ENCODE data around the gene FADS3. TPM values are rescaled to one million over a fixed set of nuclear protein-coding genes. Genes with fewer than 3 reads are reported as not detected.

Gene FADS3
- total and polyA plus RNA-seq, 9 of the 15 experiments (the other 6 are each of a cell fraction or from before 2014, with no cell fraction given), result 0.97 to 148 (median 92.7) TPM

DNA sequence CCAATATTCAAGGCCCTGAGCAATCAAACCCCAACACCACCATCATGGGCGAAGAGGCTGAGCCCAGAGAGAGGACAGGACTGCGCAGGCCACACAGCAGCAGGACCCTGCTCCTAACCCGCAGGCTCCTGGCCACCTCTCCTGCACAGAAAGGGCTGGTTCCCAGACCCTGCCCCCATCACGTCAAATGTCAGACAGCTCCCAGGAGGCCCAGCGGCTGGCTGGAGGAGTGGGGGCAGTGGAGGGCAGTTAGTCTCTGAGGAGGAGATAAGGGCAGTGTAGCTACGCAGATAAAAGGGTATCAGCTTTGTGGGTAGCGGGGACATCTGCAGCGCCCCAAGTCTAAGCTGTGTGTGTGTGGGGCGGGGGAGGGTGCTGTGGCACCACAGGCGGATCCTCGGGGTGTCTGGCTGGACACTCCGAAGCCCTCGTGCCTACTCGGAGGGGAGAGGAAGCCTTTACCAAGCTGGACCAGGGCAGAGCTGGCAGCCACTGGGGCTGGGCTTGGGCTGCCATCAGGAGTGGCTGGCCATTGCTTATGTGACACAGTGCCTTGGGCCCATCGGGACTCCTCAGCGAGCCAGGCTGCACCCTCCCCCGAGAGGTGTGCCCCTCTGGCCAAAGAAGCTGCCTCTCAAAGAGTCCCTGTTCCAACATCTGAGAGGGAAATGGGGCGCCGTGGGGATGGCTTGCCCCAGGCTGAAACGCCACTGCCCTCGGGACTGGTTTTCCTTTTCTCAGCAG is 21.5 kb downstream of the FADS3 start (continued):
- peak; percentile 56 to 81 for TF ChIP-seq KDM1A (IDR thresholded peaks at IDR 0.05)
- TF ChIP-seq, protein P1, sequence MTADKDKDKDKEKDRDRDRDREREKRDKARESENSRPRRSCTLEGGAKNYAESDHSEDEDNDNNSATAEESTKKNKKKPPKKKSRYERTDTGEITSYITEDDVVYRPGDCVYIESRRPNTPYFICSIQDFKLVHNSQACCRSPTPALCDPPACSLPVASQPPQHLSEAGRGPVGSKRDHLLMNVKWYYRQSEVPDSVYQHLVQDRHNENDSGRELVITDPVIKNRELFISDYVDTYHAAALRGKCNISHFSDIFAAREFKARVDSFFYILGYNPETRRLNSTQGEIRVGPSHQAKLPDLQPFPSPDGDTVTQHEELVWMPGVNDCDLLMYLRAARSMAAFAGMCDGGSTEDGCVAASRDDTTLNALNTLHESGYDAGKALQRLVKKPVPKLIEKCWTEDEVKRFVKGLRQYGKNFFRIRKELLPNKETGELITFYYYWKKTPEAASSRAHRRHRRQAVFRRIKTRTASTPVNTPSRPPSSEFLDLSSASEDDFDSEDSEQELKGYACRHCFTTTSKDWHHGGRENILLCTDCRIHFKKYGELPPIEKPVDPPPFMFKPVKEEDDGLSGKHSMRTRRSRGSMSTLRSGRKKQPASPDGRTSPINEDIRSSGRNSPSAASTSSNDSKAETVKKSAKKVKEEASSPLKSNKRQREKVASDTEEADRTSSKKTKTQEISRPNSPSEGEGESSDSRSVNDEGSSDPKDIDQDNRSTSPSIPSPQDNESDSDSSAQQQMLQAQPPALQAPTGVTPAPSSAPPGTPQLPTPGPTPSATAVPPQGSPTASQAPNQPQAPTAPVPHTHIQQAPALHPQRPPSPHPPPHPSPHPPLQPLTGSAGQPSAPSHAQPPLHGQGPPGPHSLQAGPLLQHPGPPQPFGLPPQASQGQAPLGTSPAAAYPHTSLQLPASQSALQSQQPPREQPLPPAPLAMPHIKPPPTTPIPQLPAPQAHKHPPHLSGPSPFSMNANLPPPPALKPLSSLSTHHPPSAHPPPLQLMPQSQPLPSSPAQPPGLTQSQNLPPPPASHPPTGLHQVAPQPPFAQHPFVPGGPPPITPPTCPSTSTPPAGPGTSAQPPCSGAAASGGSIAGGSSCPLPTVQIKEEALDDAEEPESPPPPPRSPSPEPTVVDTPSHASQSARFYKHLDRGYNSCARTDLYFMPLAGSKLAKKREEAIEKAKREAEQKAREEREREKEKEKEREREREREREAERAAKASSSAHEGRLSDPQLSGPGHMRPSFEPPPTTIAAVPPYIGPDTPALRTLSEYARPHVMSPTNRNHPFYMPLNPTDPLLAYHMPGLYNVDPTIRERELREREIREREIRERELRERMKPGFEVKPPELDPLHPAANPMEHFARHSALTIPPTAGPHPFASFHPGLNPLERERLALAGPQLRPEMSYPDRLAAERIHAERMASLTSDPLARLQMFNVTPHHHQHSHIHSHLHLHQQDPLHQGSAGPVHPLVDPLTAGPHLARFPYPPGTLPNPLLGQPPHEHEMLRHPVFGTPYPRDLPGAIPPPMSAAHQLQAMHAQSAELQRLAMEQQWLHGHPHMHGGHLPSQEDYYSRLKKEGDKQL (CRISPR knock-in tag; IDR thresholded peaks at IDR 0.05; ENCODE audit: borderline replicate concordance), result no peak
- 0 out of 2 replicates have a peak, but pooled peaks have one; percentile 15 for TF ChIP-seq GTF2F1 (IDR thresholded peaks at IDR 0.05; ENCODE audit: low read depth, low read length)
- TF ChIP-seq, protein P2, sequence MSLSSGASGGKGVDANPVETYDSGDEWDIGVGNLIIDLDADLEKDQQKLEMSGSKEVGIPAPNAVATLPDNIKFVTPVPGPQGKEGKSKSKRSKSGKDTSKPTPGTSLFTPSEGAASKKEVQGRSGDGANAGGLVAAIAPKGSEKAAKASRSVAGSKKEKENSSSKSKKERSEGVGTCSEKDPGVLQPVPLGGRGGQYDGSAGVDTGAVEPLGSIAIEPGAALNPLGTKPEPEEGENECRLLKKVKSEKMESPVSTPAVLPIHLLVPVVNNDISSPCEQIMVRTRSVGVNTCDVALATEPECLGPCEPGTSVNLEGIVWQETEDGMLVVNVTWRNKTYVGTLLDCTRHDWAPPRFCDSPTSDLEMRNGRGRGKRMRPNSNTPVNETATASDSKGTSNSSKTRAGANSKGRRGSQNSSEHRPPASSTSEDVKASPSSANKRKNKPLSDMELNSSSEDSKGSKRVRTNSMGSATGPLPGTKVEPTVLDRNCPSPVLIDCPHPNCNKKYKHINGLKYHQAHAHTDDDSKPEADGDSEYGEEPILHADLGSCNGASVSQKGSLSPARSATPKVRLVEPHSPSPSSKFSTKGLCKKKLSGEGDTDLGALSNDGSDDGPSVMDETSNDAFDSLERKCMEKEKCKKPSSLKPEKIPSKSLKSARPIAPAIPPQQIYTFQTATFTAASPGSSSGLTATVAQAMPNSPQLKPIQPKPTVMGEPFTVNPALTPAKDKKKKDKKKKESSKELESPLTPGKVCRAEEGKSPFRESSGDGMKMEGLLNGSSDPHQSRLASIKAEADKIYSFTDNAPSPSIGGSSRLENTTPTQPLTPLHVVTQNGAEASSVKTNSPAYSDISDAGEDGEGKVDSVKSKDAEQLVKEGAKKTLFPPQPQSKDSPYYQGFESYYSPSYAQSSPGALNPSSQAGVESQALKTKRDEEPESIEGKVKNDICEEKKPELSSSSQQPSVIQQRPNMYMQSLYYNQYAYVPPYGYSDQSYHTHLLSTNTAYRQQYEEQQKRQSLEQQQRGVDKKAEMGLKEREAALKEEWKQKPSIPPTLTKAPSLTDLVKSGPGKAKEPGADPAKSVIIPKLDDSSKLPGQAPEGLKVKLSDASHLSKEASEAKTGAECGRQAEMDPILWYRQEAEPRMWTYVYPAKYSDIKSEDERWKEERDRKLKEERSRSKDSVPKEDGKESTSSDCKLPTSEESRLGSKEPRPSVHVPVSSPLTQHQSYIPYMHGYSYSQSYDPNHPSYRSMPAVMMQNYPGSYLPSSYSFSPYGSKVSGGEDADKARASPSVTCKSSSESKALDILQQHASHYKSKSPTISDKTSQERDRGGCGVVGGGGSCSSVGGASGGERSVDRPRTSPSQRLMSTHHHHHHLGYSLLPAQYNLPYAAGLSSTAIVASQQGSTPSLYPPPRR (CRISPR knock-in tag; IDR thresholded peaks at IDR 0.05; ENCODE audit: borderline replicate concordance), result no peak
- TF ChIP-seq CEBPB (tag; IDR thresholded peaks at IDR 0.05), result no peak
- TF ChIP-seq GTF2A2 (tag; IDR thresholded peaks at IDR 0.05), result no peak
- 0 out of 2 replicates have a peak, but pooled peaks have one; percentile 56 for TF ChIP-seq CBX5 (IDR thresholded peaks at IDR 0.05; ENCODE audit: borderline replicate concordance, low read depth)
- peak; percentile 96 for TF ChIP-seq CBFA2T2 (conservative IDR thresholded peaks at IDR 0.05)
- TF ChIP-seq, protein P3, sequence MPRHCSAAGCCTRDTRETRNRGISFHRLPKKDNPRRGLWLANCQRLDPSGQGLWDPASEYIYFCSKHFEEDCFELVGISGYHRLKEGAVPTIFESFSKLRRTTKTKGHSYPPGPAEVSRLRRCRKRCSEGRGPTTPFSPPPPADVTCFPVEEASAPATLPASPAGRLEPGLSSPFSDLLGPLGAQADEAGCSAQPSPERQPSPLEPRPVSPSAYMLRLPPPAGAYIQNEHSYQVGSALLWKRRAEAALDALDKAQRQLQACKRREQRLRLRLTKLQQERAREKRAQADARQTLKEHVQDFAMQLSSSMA (CRISPR knock-in tag; IDR thresholded peaks at IDR 0.05), result no peak
- TF ChIP-seq ZKSCAN8 (CRISPR knock-in tag; IDR thresholded peaks at IDR 0.05), result peak; percentile 79
- TF ChIP-seq C11orf30 (IDR thresholded peaks at IDR 0.05; ENCODE audit: low read depth), result no peak
- TF ChIP-seq, protein P4, sequence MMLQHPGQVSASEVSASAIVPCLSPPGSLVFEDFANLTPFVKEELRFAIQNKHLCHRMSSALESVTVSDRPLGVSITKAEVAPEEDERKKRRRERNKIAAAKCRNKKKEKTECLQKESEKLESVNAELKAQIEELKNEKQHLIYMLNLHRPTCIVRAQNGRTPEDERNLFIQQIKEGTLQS (IDR thresholded peaks at IDR 0.05), result no peak
- TF ChIP-seq, protein P4 (CRISPR knock-in tag; conservative IDR thresholded peaks at IDR 0.05), result no peak
- TF ChIP-seq, protein P5, sequence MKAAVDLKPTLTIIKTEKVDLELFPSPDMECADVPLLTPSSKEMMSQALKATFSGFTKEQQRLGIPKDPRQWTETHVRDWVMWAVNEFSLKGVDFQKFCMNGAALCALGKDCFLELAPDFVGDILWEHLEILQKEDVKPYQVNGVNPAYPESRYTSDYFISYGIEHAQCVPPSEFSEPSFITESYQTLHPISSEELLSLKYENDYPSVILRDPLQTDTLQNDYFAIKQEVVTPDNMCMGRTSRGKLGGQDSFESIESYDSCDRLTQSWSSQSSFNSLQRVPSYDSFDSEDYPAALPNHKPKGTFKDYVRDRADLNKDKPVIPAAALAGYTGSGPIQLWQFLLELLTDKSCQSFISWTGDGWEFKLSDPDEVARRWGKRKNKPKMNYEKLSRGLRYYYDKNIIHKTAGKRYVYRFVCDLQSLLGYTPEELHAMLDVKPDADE (conservative IDR thresholded peaks at IDR 0.05; ENCODE audit: control insufficient read depth, low read depth, low read length), result no peak

Data from K562 (cell line).